ENCODE data around the gene PDCD10. TPM values are rescaled to one million over a fixed set of nuclear protein-coding genes. Genes with fewer than 3 reads are reported as not detected.

The PDCD10 gene
- total and polyA plus RNA-seq, 7 experiments from 2014 or later, result 31.5 to 85.0 (median 47.1) TPM

GRCh38 chr3:167772992-167773391 lies 38.3 kb upstream of the PDCD10 start:
- Mint-ChIP-seq H3K36me3 (peaks cover 0 to 5% (median 4%) of the 10 kb centered on the region in 5 donors), H3K9me3 (peaks cover 0 to 10% (median 0%) of the 10 kb centered on the region in 11 donors), H3K4me1 (peaks cover 0 to 9% (median 3%) of the 10 kb centered on the region in 7 donors), H3K4me3 (no peak overlapping the region), H3K27me3 (no peaks in the 10 kb centered on the region), H3K27ac (no peak overlapping the region)
- ATAC-seq (no peak), DNase-seq (no peak)
- ChIA-PET CTCF (no interaction called here), POLR2A (no interaction called here)
- intact Hi-C loops (cut with micrococcal nuclease), result no loop called here
- Histone ChIP-seq H3K27ac (ENCODE audit: low read depth, low read length) (no peak overlapping the region), H3K4me1 (ENCODE audit: control insufficient read depth in 2 of 2, insufficient read depth in 2 of 2, low read length in 2 of 2) (no peaks in the 10 kb centered on the region), H3K27me3 (ENCODE audit: control insufficient read depth in 2 of 2, insufficient read depth in 2 of 2, low read length in 2 of 2) (no peaks in the 10 kb centered on the region), H3K9me3 (ENCODE audit: control insufficient read depth in 2 of 3, low read length in 3 of 3) (peaks cover 0 to 4% (median 0%) of the 10 kb centered on the region in 3 experiments), H3K4me3 (ENCODE audit: low read length) (no peak overlapping the region), H3K36me3 (ENCODE audit: control insufficient read depth in 2 of 3, insufficient read depth in 3 of 3, low read length in 3 of 3) (no peaks in the 10 kb centered on the region)

- H3K27me3 ChIP-seq (ENCODE audit: control insufficient read depth in 2 of 2, insufficient read depth in 2 of 2, low read length in 2 of 2), result no peaks in the 10 kb centered on the region
- Mint-ChIP-seq H3K4me3 (no peak overlapping the region), H3K4me1 (peaks cover 0 to 4% (median 0%) of the 10 kb centered on the region in 7 donors), H3K36me3 (peaks cover 0 to 20% (median 10%) of the 10 kb centered on the region in 5 donors), H3K9me3 (peaks cover 0 to 25% (median 11%) of the 10 kb centered on the region in 11 donors), H3K27me3 (peaks cover 0 to 12% (median 5%) of the 10 kb centered on the region in 5 donors), H3K27ac (no peak overlapping the region)
- ATAC-seq (no peak), DNase-seq (no peak)
- ChIA-PET CTCF (interaction anchor here (0.6 kb wide), 1 partner anchor 273 kb away, joined by 7 read pairs; no protein-coding TSS in a partner anchor), POLR2A (no interaction called here)
- no peaks in the 10 kb centered on the region for H3K9me3 ChIP-seq (ENCODE audit: control insufficient read depth in 2 of 3, low read length in 3 of 3)
- no peak overlapping the region for H3K27ac ChIP-seq (ENCODE audit: low read depth, low read length)
- no peaks in the 10 kb centered on the region for H3K4me1 ChIP-seq (ENCODE audit: control insufficient read depth in 2 of 2, insufficient read depth in 2 of 2, low read length in 2 of 2)
- no peaks in the 10 kb centered on the region for H3K36me3 ChIP-seq (ENCODE audit: control insufficient read depth in 2 of 3, insufficient read depth in 3 of 3, low read length in 3 of 3)
- H3K4me3 ChIP-seq (ENCODE audit: low read length), result no peak overlapping the region
- intact Hi-C loops (cut with micrococcal nuclease), result no loop called here
Measured at GRCh38 chr3:167762296-167762695, 27.6 kb upstream of the PDCD10 start.

GRCh38 chr3:167761302-167761701 lies 26.6 kb upstream of the PDCD10 start:
- H3K4me1 ChIP-seq (ENCODE audit: control insufficient read depth in 2 of 2, insufficient read depth in 2 of 2, low read length in 2 of 2), result no peaks in the 10 kb centered on the region
- H3K27me3 ChIP-seq (ENCODE audit: control insufficient read depth in 2 of 2, insufficient read depth in 2 of 2, low read length in 2 of 2), result no peaks in the 10 kb centered on the region
- H3K4me3 ChIP-seq (ENCODE audit: low read length), result no peak overlapping the region
- H3K4me3 Mint-ChIP-seq, result no peak overlapping the region
- peaks cover 0 to 19% (median 8%) of the 10 kb centered on the region in 11 donors for H3K9me3 Mint-ChIP-seq
- peaks cover 0 to 5% (median 0%) of the 10 kb centered on the region in 7 donors for H3K4me1 Mint-ChIP-seq
- no peaks in the 10 kb centered on the region for H3K9me3 ChIP-seq (ENCODE audit: control insufficient read depth in 2 of 3, low read length in 3 of 3)
- H3K27ac Mint-ChIP-seq, result no peak overlapping the region
- H3K36me3 Mint-ChIP-seq, result peaks cover 0 to 16% (median 10%) of the 10 kb centered on the region in 5 donors
- intact Hi-C loops (cut with micrococcal nuclease), result no loop called here
- no peaks in the 10 kb centered on the region for H3K36me3 ChIP-seq (ENCODE audit: control insufficient read depth in 2 of 3, insufficient read depth in 3 of 3, low read length in 3 of 3)
- CTCF ChIA-PET, result no interaction called here
- POLR2A ChIA-PET, result no interaction called here
- ATAC-seq (no peak), DNase-seq (no peak)
- H3K27ac ChIP-seq (ENCODE audit: low read depth, low read length), result no peak overlapping the region
- H3K27me3 Mint-ChIP-seq, result peaks cover 0 to 12% (median 5%) of the 10 kb centered on the region in 5 donors

- no peaks in the 10 kb centered on the region for H3K9me3 ChIP-seq (ENCODE audit: control insufficient read depth in 2 of 3, low read length in 3 of 3)
- Mint-ChIP-seq H3K9me3 (no peaks in the 10 kb centered on the region), H3K27me3 (peaks cover 0 to 6% (median 0%) of the 10 kb centered on the region in 5 donors), H3K36me3 (no peaks in the 10 kb centered on the region), H3K4me3 (no peak overlapping the region), H3K27ac (no peak overlapping the region), H3K4me1 (peaks cover 6 to 15% (median 11%) of the 10 kb centered on the region in 7 donors)
- intact Hi-C loops (cut with micrococcal nuclease), result no loop called here
- H3K4me1 ChIP-seq (ENCODE audit: control insufficient read depth in 2 of 2, insufficient read depth in 2 of 2, low read length in 2 of 2), result no peaks in the 10 kb centered on the region
- H3K27ac ChIP-seq (ENCODE audit: low read depth, low read length), result no peak overlapping the region
- H3K36me3 ChIP-seq (ENCODE audit: control insufficient read depth in 2 of 3, insufficient read depth in 3 of 3, low read length in 3 of 3), result no peaks in the 10 kb centered on the region
- no peak overlapping the region for H3K4me3 ChIP-seq (ENCODE audit: low read length)
- ChIA-PET POLR2A (no interaction called here), CTCF (no interaction called here)
- DNase-seq, result no peak
- H3K27me3 ChIP-seq (ENCODE audit: control insufficient read depth in 2 of 2, insufficient read depth in 2 of 2, low read length in 2 of 2), result no peaks in the 10 kb centered on the region
- no peak for ATAC-seq
Measured at GRCh38 chr3:167754049-167754448, 19.4 kb upstream of the PDCD10 start.

GRCh38 chr3:167750272-167750971 lies 15.7 kb upstream of the PDCD10 start:
- Mint-ChIP-seq H3K9me3 (no peaks in the 10 kb centered on the region), H3K4me3 (peak overlapping the region in 3 of 10 donors; percentile 22 to 71 (median 69)), H3K36me3 (no peaks in the 10 kb centered on the region), H3K27ac (peak overlapping the region in 5 of 9 donors; percentile 7 to 69 (median 39)), H3K4me1 (peaks cover 7 to 16% (median 10%) of the 10 kb centered on the region in 7 donors), H3K27me3 (no peaks in the 10 kb centered on the region)
- no peaks in the 10 kb centered on the region for H3K4me1 ChIP-seq (ENCODE audit: control insufficient read depth in 2 of 2, insufficient read depth in 2 of 2, low read length in 2 of 2)
- ATAC-seq (peak; percentile 85), DNase-seq (peak in 4 of 9 donors; percentile 1 to 18 (median 8))
- H3K9me3 ChIP-seq (ENCODE audit: control insufficient read depth in 2 of 3, low read length in 3 of 3), result no peaks in the 10 kb centered on the region
- H3K4me3 ChIP-seq (ENCODE audit: low read length), result no peak overlapping the region
- CTCF ChIA-PET, result no interaction called here
- POLR2A ChIA-PET, result no interaction called here
- H3K27ac ChIP-seq (ENCODE audit: low read depth, low read length), result no peak overlapping the region
- no peaks in the 10 kb centered on the region for H3K36me3 ChIP-seq (ENCODE audit: control insufficient read depth in 2 of 3, insufficient read depth in 3 of 3, low read length in 3 of 3)
- no peaks in the 10 kb centered on the region for H3K27me3 ChIP-seq (ENCODE audit: control insufficient read depth in 2 of 2, insufficient read depth in 2 of 2, low read length in 2 of 2)
- intact Hi-C loops (cut with micrococcal nuclease), result loop anchor here in 1 of 2 donors (1.0 kb wide), 1 partner anchor 15 kb away; the partner anchor contains the start of gene SERPINI1

GRCh38 chr3:167749728-167750127 lies 15.0 kb upstream of the PDCD10 start:
- Histone ChIP-seq H3K9me3 (ENCODE audit: control insufficient read depth in 2 of 3, low read length in 3 of 3) (no peaks in the 10 kb centered on the region), H3K36me3 (ENCODE audit: control insufficient read depth in 2 of 3, insufficient read depth in 3 of 3, low read length in 3 of 3) (no peaks in the 10 kb centered on the region), H3K4me1 (ENCODE audit: control insufficient read depth in 2 of 2, insufficient read depth in 2 of 2, low read length in 2 of 2) (no peaks in the 10 kb centered on the region), H3K27me3 (ENCODE audit: control insufficient read depth in 2 of 2, insufficient read depth in 2 of 2, low read length in 2 of 2) (no peaks in the 10 kb centered on the region), H3K27ac (ENCODE audit: low read depth, low read length) (no peak overlapping the region), H3K4me3 (ENCODE audit: low read length) (no peak overlapping the region)
- DNase-seq (no peak), ATAC-seq (no peak)
- intact Hi-C loops (cut with micrococcal nuclease), result loop anchor here in 1 of 2 donors (1.0 kb wide), 1 partner anchor 14 kb away; the partner anchor contains the start of gene SERPINI1
- CTCF ChIA-PET, result interaction anchor here (1.0 kb wide), 1 partner anchor 81 kb away, joined by 3 read pairs; no protein-coding TSS in a partner anchor
- Mint-ChIP-seq H3K4me3 (peak overlapping the region in 1 of 10 donors; percentile 12), H3K27ac (peak overlapping the region in 1 of 9 donors; percentile 38), H3K27me3 (no peaks in the 10 kb centered on the region), H3K9me3 (no peaks in the 10 kb centered on the region), H3K4me1 (peaks cover 7 to 16% (median 10%) of the 10 kb centered on the region in 7 donors), H3K36me3 (no peaks in the 10 kb centered on the region)
- POLR2A ChIA-PET, result no interaction called here
